Spinal cord (tissue), 10 donors: Measurements from ENCODE around the gene ADPRHL1. TPM values are rescaled to one million over a fixed set of nuclear protein-coding genes. Genes with fewer than 3 reads are reported as not detected.
"Not testable (repeated sequence)": the region's sequence is repeated elsewhere in the genome, so short reads cannot be mapped to it uniquely, and the experiment has no call there.

Experiments
- DNase-seq, 6 donors: peaks; one replicate each; pipeline versions ENCODE4 v3.0.0 to v3.0.0-alpha.2; 2013 to 2015; ENCODE audit warnings: low spot score in 6 of 6, low read depth in 4 of 6
- H3K27ac ChIP-seq: one replicate; pipeline ENCODE4 v1.5.1; 2013; ENCODE audit warnings: low read depth, low read length, control low read depth
- H3K27me3 ChIP-seq: one replicate; pipeline ENCODE4 v1.6.1; 2013; ENCODE audit warnings: low read length; ENCODE audit not compliant: control insufficient read depth, insufficient read depth
- H3K36me3 ChIP-seq: one replicate; pipeline ENCODE4 v1.6.1; 2013; ENCODE audit warnings: low read length; ENCODE audit not compliant: control insufficient read depth, insufficient read depth
- H3K4me1 ChIP-seq: one replicate; pipeline ENCODE4 v1.6.1; 2013; ENCODE audit warnings: low read length; ENCODE audit not compliant: control insufficient read depth, insufficient read depth
- H3K4me3 ChIP-seq: one replicate; pipeline ENCODE4 v1.5.1; 2013; ENCODE audit warnings: low read depth, low read length, control low read depth
- H3K9me3 ChIP-seq: one replicate; pipeline ENCODE4 v1.6.1; 2013; ENCODE audit warnings: low read length; ENCODE audit not compliant: control insufficient read depth, insufficient read depth
- WGBS: methylation state at CpG from one replicate; pipeline ENCODE4 v1.1.5; 2013; ENCODE audit warnings: missing lambda C conversion rate; ENCODE audit not compliant: insufficient coverage; 5-methylcytosine and 5-hydroxymethylcytosine counted together
- polyA plus RNA-seq, 2 donors: library from polyadenylated mRNA; unstranded; fragments of 120-200 nt; gene quantifications; one replicate each; pipeline ENCODE4 v1.2.1, GENCODE V29; 2013; ENCODE audit not compliant: insufficient read length in 2 of 2
- total RNA-seq, 2 donors: library from RNA; depleted of rRNA in 1 of 2; stranded (reverse); fragments of 120-200 nt in 1 of 2; fragments of >200 nt in 1 of 2; gene quantifications; one replicate each; pipeline versions ENCODE4 v1.2.3 to v1.2.4, GENCODE V29; 2013 to 2014
- donor health status: healthy.

The ADPRHL1 gene
- total and polyA plus RNA-seq, 4 donors, result 3.1 to 7.2 (median 4.4) TPM

- Histone ChIP-seq H3K4me3 (no peak overlapping the region), H3K27me3 (no peaks in the 10 kb centered on the region), H3K27ac (no peak overlapping the region), H3K36me3 (peaks cover 28% of the 10 kb centered on the region), H3K4me1 (peaks cover 13% of the 10 kb centered on the region), H3K9me3 (no peaks in the 10 kb centered on the region)
- no CpG with 5 or more reads among the region's 1 CpG for WGBS
- DNase-seq, result no peak
Observed at GRCh38 chr13:113442985-113443362, 10.3 kb downstream of the ADPRHL1 start.

GRCh38 chr13:113442354-113442984 is 10.8 kb downstream of the ADPRHL1 start:
- no peaks in the 10 kb centered on the region for H3K9me3 ChIP-seq
- 86% methylated on average over 7 of the region's 10 CpGs for WGBS

GRCh38 chr13:113441661-113442060 is 11.6 kb downstream of the ADPRHL1 start:
- H3K9me3 ChIP-seq, result no peaks in the 10 kb centered on the region
- no peak overlapping the region for H3K4me3 ChIP-seq
- H3K27me3 ChIP-seq, result no peaks in the 10 kb centered on the region
- H3K36me3 ChIP-seq, result peaks cover 32% of the 10 kb centered on the region
- no peak for DNase-seq
- WGBS, result 95% methylated on average over 29 of the region's 29 CpGs
- H3K27ac ChIP-seq, result no peak overlapping the region
- H3K4me1 ChIP-seq, result peaks cover 13% of the 10 kb centered on the region

More at GRCh38 chr13:113442354-113442984, 10.8 kb downstream of the ADPRHL1 start:
- Histone ChIP-seq H3K4me3 (no peak overlapping the region), H3K27ac (no peak overlapping the region), H3K36me3 (peaks cover 28% of the 10 kb centered on the region), H3K27me3 (no peaks in the 10 kb centered on the region), H3K4me1 (peaks cover 13% of the 10 kb centered on the region)
- no peak for DNase-seq

GRCh38 chr13:113437408-113438010 is 15.8 kb downstream of the ADPRHL1 start:
- Histone ChIP-seq H3K27ac (no peak overlapping the region), H3K4me1 (no peaks in the 10 kb centered on the region), H3K4me3 (no peak overlapping the region), H3K27me3 (no peaks in the 10 kb centered on the region), H3K36me3 (peaks cover 22% of the 10 kb centered on the region), H3K9me3 (no peaks in the 10 kb centered on the region)
- WGBS, result 66% methylated on average over 16 of the region's 17 CpGs
- no peak for DNase-seq

GRCh38 chr13:113436866-113437265 is 16.4 kb downstream of the ADPRHL1 start:
- WGBS, result 100% methylated on average over 3 of the region's 15 CpGs

GRCh38 chr13:113435907-113436306 is 17.4 kb downstream of the ADPRHL1 start:
- not testable (repeated sequence) for DNase-seq, H3K9me3 ChIP-seq, H3K4me3 ChIP-seq, H3K27me3 ChIP-seq, H3K27ac ChIP-seq, H3K4me1 ChIP-seq
- peaks cover 24% of the 10 kb centered on the region for H3K36me3 ChIP-seq
- 97% methylated on average over 12 of the region's 15 CpGs for WGBS

More at GRCh38 chr13:113436866-113437265, 16.4 kb downstream of the ADPRHL1 start:
- H3K27me3 ChIP-seq, H3K9me3 ChIP-seq, H3K4me3 ChIP-seq, H3K27ac ChIP-seq, DNase-seq, H3K4me1 ChIP-seq: not testable (repeated sequence)
- H3K36me3 ChIP-seq, result peaks cover 22% of the 10 kb centered on the region

GRCh38 chr13:113433391-113433916 is 19.8 kb downstream of the ADPRHL1 start:
- Histone ChIP-seq H3K4me1 (no peaks in the 10 kb centered on the region), H3K36me3 (peaks cover 45% of the 10 kb centered on the region), H3K27me3 (no peaks in the 10 kb centered on the region), H3K9me3 (no peaks in the 10 kb centered on the region), H3K27ac (no peak overlapping the region), H3K4me3 (no peak overlapping the region)
- DNase-seq, result no peak
- 89% methylated on average over 6 of the region's 21 CpGs for WGBS

- Histone ChIP-seq H3K27me3 (no peaks in the 10 kb centered on the region), H3K4me3 (no peak overlapping the region), H3K36me3 (peaks cover 53% of the 10 kb centered on the region), H3K9me3 (no peaks in the 10 kb centered on the region), H3K4me1 (no peaks in the 10 kb centered on the region), H3K27ac (no peak overlapping the region)
- DNase-seq, result no peak
- WGBS, result 84% methylated on average over 30 of the region's 34 CpGs
Observed at GRCh38 chr13:113432506-113433270, 20.6 kb downstream of the ADPRHL1 start.

- no peak for DNase-seq
- peaks cover 57% of the 10 kb centered on the region for H3K36me3 ChIP-seq
Observed at GRCh38 chr13:113431171-113431570, 22.1 kb downstream of the ADPRHL1 start.

More at GRCh38 chr13:113431171-113431570, 22.1 kb downstream of the ADPRHL1 start:
- no peak overlapping the region for H3K27ac ChIP-seq
- H3K9me3 ChIP-seq, result no peaks in the 10 kb centered on the region
- H3K4me1 ChIP-seq, result no peaks in the 10 kb centered on the region
- H3K27me3 ChIP-seq, result no peaks in the 10 kb centered on the region
- no peak overlapping the region for H3K4me3 ChIP-seq
- WGBS, result 90% methylated on average over 16 of the region's 22 CpGs
